Stimulated activated CD8-positive, alpha-beta memory T cell treated with anti-CD3 and anti-CD28 coated beads, Interleukin-15, amount 100 ng/mL, for 1 hour (primary cell): ENCODE results near the gene ADGRL1.
A peak's percentile ranks its signal among the peaks of the same experiment; 100 is the strongest.
"Not testable (repeated sequence)": the region's sequence is repeated elsewhere in the genome, so short reads cannot be mapped to it uniquely, and the experiment has no call there.

Source experiments
- DNase-seq: peaks from one replicate; pipeline ENCODE4 v3.0.0-alpha.2; 2020; ENCODE audit warnings: low read depth

The ADGRL1 gene

GRCh38 chr19:14205452-14206287 is at the start of gene ADGRL1:
ADGRL1 (minus strand) TSS chr19:14206169; CDS start chr19:14183602, 22,567 bp downstream.
- DNase-seq: not testable (repeated sequence)

GRCh38 chr19:14255316-14255715 is 49.3 kb upstream of the ADGRL1 start:
- DNase-seq: not testable (repeated sequence)

- DNase-seq: not testable (repeated sequence)
Observed at GRCh38 chr19:14253822-14254599, 48.0 kb upstream of the ADGRL1 start.

GRCh38 chr19:14252136-14252535 is 46.2 kb upstream of the ADGRL1 start:
- not testable (repeated sequence) for DNase-seq

GRCh38 chr19:14250870-14251269 is 44.9 kb upstream of the ADGRL1 start:
- no peak for DNase-seq

GRCh38 chr19:14250315-14250714 is 44.3 kb upstream of the ADGRL1 start:
- not testable (repeated sequence) for DNase-seq

GRCh38 chr19:14249891-14250290 is 43.9 kb upstream of the ADGRL1 start:
- not testable (repeated sequence) for DNase-seq

GRCh38 chr19:14249012-14249754 is 43.2 kb upstream of the ADGRL1 start:
- not testable (repeated sequence) for DNase-seq

GRCh38 chr19:14248578-14249011 is 42.6 kb upstream of the ADGRL1 start:
- peak; percentile 11 for DNase-seq

- DNase-seq: not testable (repeated sequence)
Observed at GRCh38 chr19:14247548-14248471, 41.8 kb upstream of the ADGRL1 start.

GRCh38 chr19:14247205-14247547 is 41.2 kb upstream of the ADGRL1 start:
- not testable (repeated sequence) for DNase-seq

- DNase-seq: not testable (repeated sequence)
Observed at GRCh38 chr19:14244393-14244792, 38.4 kb upstream of the ADGRL1 start.

- DNase-seq: not testable (repeated sequence)
Observed at GRCh38 chr19:14243718-14244117, 37.7 kb upstream of the ADGRL1 start.

GRCh38 chr19:14237014-14237941 is 31.3 kb upstream of the ADGRL1 start:
- DNase-seq: no peak

GRCh38 chr19:14232945-14233344 is 27.0 kb upstream of the ADGRL1 start:
- DNase-seq: not testable (repeated sequence)

GRCh38 chr19:14228446-14229071 is 22.6 kb upstream of the ADGRL1 start:
- DNase-seq: not testable (repeated sequence)

- not testable (repeated sequence) for DNase-seq
Observed at GRCh38 chr19:14226498-14226897, 20.5 kb upstream of the ADGRL1 start.

GRCh38 chr19:14222886-14223285 is 16.9 kb upstream of the ADGRL1 start:
- no peak for DNase-seq

- peak; percentile 51 for DNase-seq
Observed at GRCh38 chr19:14221345-14221744, 15.4 kb upstream of the ADGRL1 start.
